Activated T-helper 17 cell treated with anti-CD3 and anti-CD28 coated beads, Interleukin-2, amount 50 U/mL, for 72 hours (primary cell): Measurements from ENCODE around the gene DAND5. TPM values are rescaled to one million over a fixed set of nuclear protein-coding genes. Genes with fewer than 3 reads are reported as not detected.

Experiments
- ATAC-seq: fragments of 150-1000 bp; cut with Tn5 transposase; replicated peaks from 2 replicates; pipeline ENCODE4 v1.10.0; 2021; ENCODE audit warnings: mild to moderate bottlenecking, moderate library complexity
- H3K27ac Mint-ChIP-seq: one replicate; pipeline ENCODE4 v1.8.0; 2022; ENCODE audit warnings: mixed read lengths
- H3K27me3 Mint-ChIP-seq: one replicate; pipeline ENCODE4 v1.8.0; 2022; ENCODE audit warnings: mixed read lengths
- H3K36me3 Mint-ChIP-seq: one replicate; pipeline ENCODE4 v1.8.0; 2022; ENCODE audit warnings: low read depth, mild to moderate bottlenecking, mixed read lengths
- H3K4me1 Mint-ChIP-seq: one replicate; pipeline ENCODE4 v1.8.0; 2022; ENCODE audit warnings: mixed read lengths
- H3K4me3 Mint-ChIP-seq: one replicate; pipeline ENCODE4 v1.8.0; 2022; ENCODE audit warnings: mild to moderate bottlenecking, mixed read lengths
- H3K9me3 Mint-ChIP-seq: one replicate; pipeline ENCODE4 v1.8.0; 2022; ENCODE audit warnings: mixed read lengths
- total RNA-seq, 2 donors: library from RNA; stranded (reverse); gene quantifications; one replicate each; pipeline ENCODE4 v1.2.3, GENCODE V29; 2022

The DAND5 gene
- total RNA-seq, 2 donors from 2014 or later = 0.30 to 0.40 TPM

GRCh38 chr19:13020002-13020414 is 50.6 kb downstream of the DAND5 start:
- Mint-ChIP-seq H3K4me1 (peaks cover 4% of the 10 kb centered on the region), H3K4me3 (no peak overlapping the region), H3K27me3 (peaks cover 42% of the 10 kb centered on the region), H3K27ac (no peak overlapping the region), H3K9me3 (no peaks in the 10 kb centered on the region), H3K36me3 (no peaks in the 10 kb centered on the region)
- no peak for ATAC-seq

- Mint-ChIP-seq H3K36me3 (no peaks in the 10 kb centered on the region), H3K4me1 (peaks cover 4% of the 10 kb centered on the region), H3K4me3 (peak overlapping the region; percentile 9), H3K27ac (no peak overlapping the region), H3K9me3 (no peaks in the 10 kb centered on the region), H3K27me3 (peaks cover 42% of the 10 kb centered on the region)
- ATAC-seq = no peak
These were observed 52.9 kb downstream of the DAND5 start for GRCh38 chr19:13022111-13022858.

- Mint-ChIP-seq H3K27ac (no peak overlapping the region), H3K36me3 (no peaks in the 10 kb centered on the region), H3K27me3 (peaks cover 34% of the 10 kb centered on the region), H3K4me1 (peaks cover 4% of the 10 kb centered on the region), H3K9me3 (no peaks in the 10 kb centered on the region), H3K4me3 (peak overlapping the region; percentile 43)
- no peak for ATAC-seq
These were observed 53.7 kb downstream of the DAND5 start for GRCh38 chr19:13022859-13023636.

- H3K27me3 Mint-ChIP-seq = peaks cover 36% of the 10 kb centered on the region
- H3K9me3 Mint-ChIP-seq = no peaks in the 10 kb centered on the region
These were observed 54.3 kb downstream of the DAND5 start for GRCh38 chr19:13023656-13024055.

More at GRCh38 chr19:13023656-13024055, 54.3 kb downstream of the DAND5 start:
- Mint-ChIP-seq H3K27ac (no peak overlapping the region), H3K4me1 (peaks cover 4% of the 10 kb centered on the region), H3K36me3 (no peaks in the 10 kb centered on the region), H3K4me3 (peak overlapping the region; percentile 43)
- ATAC-seq = no peak

Other genes starting within 250 kb of the DAND5 start
- 100 to 1,000 TPM in 1 of 2 donors, 10 to 100 TPM in 1; 71.9 to 106 TPM for gene TNPO2, start 245.6 kb upstream of the DAND5 start, total RNA-seq
- gene TRIR, start 234.9 kb upstream of the DAND5 start, total RNA-seq = 100 to 1,000 TPM; 135 to 172 TPM
- gene GET3, start 232.1 kb upstream of the DAND5 start, total RNA-seq = 10 to 100 TPM; 37.7 to 66.6 TPM
- gene BEST2, start 217.8 kb upstream of the DAND5 start, total RNA-seq = not detected
- 10 to 100 TPM; 22.5 to 44.4 TPM for gene HOOK2, start 194.0 kb upstream of the DAND5 start, total RNA-seq
- 100 to 1,000 TPM; 328 to 586 TPM for gene JUNB, start 178.1 kb upstream of the DAND5 start, total RNA-seq
- gene PRDX2, start 167.8 kb upstream of the DAND5 start, total RNA-seq = 100 to 1,000 TPM; 307 to 415 TPM
- 10 to 100 TPM; 25.5 to 32.7 TPM for gene THSD8, start 167.5 kb upstream of the DAND5 start, total RNA-seq
- gene RNASEH2A, start 163.0 kb upstream of the DAND5 start, total RNA-seq = 10 to 100 TPM; 30.1 to 53.5 TPM
- not detected for gene RTBDN, start 135.0 kb upstream of the DAND5 start, total RNA-seq
- gene MAST1, start 131.1 kb upstream of the DAND5 start, total RNA-seq = 1 to 10 TPM; 2.4 to 2.6 TPM
- 10 to 100 TPM; 32.5 to 34.2 TPM for gene DNASE2, start 88.1 kb upstream of the DAND5 start, total RNA-seq
- gene KLF1, start 82.4 kb upstream of the DAND5 start, total RNA-seq = under 1 TPM in 1 of 2 donors, not detected in 1; 0.61 TPM
- 10 to 100 TPM; 25.8 to 48.4 TPM for gene GCDH, start 78.4 kb upstream of the DAND5 start, total RNA-seq
- 1 to 10 TPM; 1.6 to 6.2 TPM for gene SYCE2, start 50.3 kb upstream of the DAND5 start, total RNA-seq
- gene FARSA, start 35.9 kb upstream of the DAND5 start, total RNA-seq = 100 to 1,000 TPM in 1 of 2 donors, 10 to 100 TPM in 1; 87.9 to 130 TPM
- 100 to 1,000 TPM; 502 to 770 TPM for gene CALR, start 31.0 kb upstream of the DAND5 start, total RNA-seq
- gene RAD23A, start 23.7 kb upstream of the DAND5 start, total RNA-seq = 100 to 1,000 TPM; 129 to 156 TPM
- 10 to 100 TPM; 17.0 to 27.9 TPM for gene GADD45GIP1, start 12.4 kb upstream of the DAND5 start, total RNA-seq
- gene NFIX, start 25.9 kb downstream of the DAND5 start, total RNA-seq = 1 to 10 TPM in 1 of 2 donors, under 1 TPM in 1; 0.43 to 1.1 TPM
- gene LYL1, start 133.3 kb downstream of the DAND5 start, total RNA-seq = 1 to 10 TPM; 1.1 to 1.6 TPM
- gene TRMT1, start 147.2 kb downstream of the DAND5 start, total RNA-seq = 10 to 100 TPM; 66.4 to 83.2 TPM
- 10 to 100 TPM; 70.8 to 80.6 TPM for gene NACC1, start 148.7 kb downstream of the DAND5 start, total RNA-seq
- gene STX10, start 180.8 kb downstream of the DAND5 start, total RNA-seq = 10 to 100 TPM; 76.4 to 91.3 TPM
- gene IER2, start 180.8 kb downstream of the DAND5 start, total RNA-seq = 100 to 1,000 TPM in 1 of 2 donors, 10 to 100 TPM in 1; 85.9 to 140 TPM